Stimulated activated CD4-positive, alpha-beta T cell treated with anti-CD3 and anti-CD28 coated beads, TNF-alpha, amount 100 ng/mL, for 24 hours (primary cell): ENCODE results near the gene ABCC3.

Experiments
- DNase-seq, 3 experiments: peaks; one replicate each; pipeline ENCODE4 v3.0.0-alpha.2; 2020; ENCODE audit warnings: low read depth in 3 of 3

ABCC3 gene

DNA sequence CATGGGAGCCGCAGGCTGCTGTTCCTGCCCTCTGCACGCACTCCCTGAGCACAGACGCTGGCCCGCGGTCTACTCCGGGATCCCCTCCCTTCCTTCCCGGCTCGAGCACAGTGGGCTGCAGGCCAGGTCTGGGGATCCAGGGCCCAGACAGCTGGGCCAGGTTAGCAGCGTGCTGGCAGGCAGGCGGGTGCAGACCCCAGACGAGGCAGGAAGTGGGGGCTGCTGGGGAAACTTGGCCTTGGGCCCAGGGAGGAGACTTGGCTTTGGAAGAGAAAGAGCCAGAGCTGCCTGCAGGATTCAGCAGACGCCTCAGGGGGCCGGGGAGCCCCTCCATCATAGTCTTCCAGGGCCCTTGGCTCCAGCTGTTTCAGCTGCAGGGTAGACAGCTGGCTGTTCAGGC is 30.2 kb upstream of the ABCC3 start:
- DNase-seq: no peak

GRCh38 chr17:50605429-50605828 is 29.3 kb upstream of the ABCC3 start:
- no peak for DNase-seq

GRCh38 chr17:50607522-50608175 is 27.0 kb upstream of the ABCC3 start:
- DNase-seq: no peak

GRCh38 chr17:50608700-50609379 is 25.8 kb upstream of the ABCC3 start:
- DNase-seq: no peak

DNA sequence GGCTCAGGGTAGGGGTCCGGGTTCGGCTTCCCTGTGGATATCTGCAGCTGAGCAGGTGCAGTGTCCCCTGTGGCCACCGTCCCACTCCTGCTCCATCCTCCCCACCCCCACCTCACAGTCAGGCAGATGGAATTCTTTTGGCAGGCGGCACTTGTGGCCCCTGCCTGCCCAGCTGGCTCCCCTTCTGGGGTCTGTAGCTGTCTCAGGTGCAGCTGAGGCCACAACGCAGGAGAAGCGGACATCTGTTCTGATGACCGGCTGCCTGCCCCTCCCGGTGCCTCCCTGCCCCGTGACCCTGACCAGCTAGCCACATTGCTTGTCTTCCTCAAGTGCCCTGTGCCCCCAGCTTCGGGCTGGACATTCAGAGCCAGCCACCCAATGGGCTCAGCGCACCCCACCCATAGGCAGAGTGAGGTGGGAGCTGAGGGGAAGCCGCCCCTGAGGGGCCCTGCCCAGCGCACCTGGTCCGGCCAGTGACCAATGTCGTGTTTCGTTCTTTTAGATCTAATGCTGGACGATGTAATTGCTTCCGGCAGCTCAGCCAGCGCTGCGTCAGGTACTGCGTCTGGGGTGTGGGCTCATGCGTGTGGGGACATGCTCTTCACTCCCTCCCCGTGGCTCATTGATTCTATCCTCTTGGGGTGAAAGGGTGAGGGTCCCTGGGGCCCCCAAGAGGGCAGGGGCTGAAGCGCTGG is 25.2 kb upstream of the ABCC3 start:
- no peak for DNase-seq

DNA sequence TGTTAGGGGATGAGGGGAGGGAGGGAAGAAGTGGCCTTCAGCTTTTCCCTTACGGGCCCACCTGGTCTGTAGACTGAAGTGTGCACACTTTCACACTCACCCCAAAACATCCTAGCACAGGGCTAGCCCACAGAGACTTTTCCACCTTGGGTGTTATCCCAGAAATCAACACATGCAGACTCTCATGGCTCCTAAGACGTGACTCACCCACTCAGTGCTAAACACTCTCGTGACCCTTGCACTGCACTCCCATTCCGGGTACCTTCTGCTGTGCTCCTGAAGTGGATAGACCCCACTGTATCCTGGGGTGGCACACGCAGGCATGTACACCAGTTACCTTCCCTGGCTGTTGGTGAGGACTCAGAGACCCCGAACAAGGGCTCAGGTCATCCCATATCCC is 23.0 kb upstream of the ABCC3 start:
- DNase-seq: no peak

DNA sequence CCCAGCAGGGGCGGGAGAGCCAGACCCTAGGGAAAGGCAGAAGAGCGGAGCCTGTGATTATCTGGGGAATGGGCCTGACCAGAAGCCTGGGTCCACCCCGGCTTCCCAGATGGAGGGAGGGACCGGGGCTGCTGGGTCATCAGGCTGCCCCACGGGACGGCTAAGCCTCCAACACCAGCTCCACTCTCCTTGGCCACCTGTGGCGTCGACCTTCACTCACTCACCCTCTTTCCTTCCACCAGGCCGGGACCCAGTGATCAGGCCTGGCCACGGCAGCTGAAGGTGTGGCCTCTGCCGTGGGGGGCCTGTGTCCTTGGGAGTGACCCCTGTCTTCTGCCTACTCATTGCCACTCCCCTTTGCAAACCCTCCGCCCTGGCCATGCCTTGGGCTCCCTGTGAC is 22.4 kb upstream of the ABCC3 start:
- no peak for DNase-seq

DNA sequence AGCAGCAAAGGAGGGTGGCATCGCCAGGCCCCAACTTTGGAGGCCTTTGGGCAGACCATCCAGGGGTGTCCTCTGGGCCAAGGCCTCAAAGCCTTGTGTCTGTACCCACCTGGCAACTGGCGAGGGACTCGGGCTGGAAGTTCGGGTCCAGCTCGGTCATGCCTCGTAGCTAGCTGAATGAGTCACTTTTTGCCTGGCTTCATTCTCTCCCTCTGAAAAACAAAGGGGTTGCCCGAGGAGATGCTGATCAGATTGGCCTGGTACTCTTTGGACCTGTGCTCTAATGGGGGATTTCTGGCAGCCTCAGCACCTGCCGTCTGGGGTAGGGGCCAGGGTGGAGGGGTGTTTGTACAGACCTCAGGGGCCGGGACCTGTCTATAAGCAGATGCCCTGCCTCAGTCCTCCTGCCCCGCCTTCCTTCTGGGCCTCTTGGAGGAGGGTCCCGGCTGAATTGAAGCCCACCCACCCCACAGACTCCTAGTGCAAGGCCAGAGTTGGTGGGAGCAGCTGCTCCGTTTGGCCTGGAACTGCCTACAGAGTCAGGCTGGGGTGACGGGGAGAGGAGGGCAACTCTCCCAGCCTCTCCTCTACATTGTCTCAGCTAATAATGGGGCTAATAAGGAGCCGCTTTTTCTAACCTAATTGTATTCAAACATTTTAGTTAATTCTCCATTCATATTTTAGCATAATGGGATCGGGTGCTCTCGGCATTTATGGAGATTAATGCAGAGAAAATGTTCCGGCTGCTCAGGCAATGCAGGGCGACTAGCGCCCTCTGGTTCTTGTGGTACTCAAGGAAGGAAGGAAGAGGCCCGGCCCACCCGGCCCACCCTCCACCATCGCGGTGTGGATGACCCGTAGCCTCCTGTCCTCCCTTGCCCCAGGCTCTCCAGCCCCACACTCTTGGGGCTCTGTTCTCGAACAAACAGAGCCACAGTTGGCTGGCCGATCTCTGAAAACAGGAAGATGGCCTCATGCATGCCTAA is 21.4 kb upstream of the ABCC3 start:
- no peak for DNase-seq

GRCh38 chr17:50614471-50615051 is 20.1 kb upstream of the ABCC3 start:
- DNase-seq: no peak

- DNase-seq: no peak
Measured at GRCh38 chr17:50615828-50616227, 18.9 kb upstream of the ABCC3 start.

GRCh38 chr17:50618300-50618699 is 16.4 kb upstream of the ABCC3 start:
- DNase-seq: no peak

DNA sequence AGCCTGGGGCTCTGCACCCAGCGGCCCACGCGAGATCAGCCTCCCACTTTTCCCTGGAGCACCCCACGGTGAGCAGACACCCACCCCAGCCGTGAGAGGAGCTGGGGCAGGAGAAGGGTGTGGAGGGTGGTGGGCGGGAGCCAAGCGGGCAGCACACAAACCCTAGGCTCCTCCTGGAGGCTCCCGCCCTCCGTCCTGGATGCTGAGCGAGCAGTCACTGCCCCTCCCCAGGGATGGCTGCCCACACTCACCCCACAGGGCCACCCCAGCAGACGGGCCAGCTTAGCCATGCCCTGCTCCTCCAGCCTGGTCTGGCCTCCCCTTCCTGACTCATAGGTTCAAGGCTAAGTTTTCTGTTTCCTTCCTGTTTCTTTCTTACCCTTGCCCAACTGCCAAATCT is 15.7 kb upstream of the ABCC3 start:
- DNase-seq: no peak

DNA sequence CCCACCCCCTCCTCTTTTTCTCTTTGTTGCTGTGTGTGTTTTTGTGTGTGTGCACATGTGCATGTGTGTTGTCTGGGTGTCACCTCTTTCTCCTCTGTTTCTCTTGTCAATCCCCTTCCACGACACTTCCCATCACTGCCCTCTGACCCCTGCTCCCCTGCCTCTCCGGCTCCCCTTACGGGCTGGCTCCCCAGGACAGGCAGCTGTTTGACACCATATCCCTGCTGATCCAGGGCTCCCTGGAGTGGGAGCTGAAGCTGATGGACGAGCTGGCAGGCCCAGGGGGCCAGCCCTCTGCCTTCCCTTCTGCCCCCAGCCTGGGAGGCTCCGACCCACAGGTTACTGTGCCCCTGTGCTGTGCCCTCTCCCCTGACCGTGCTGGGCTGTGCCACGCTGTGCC is 15.2 kb upstream of the ABCC3 start:
- DNase-seq: no peak

GRCh38 chr17:50620237-50620636 is 14.4 kb upstream of the ABCC3 start:
- DNase-seq: no peak

GRCh38 chr17:50620858-50621257 is 13.8 kb upstream of the ABCC3 start:
- DNase-seq: no peak

DNA sequence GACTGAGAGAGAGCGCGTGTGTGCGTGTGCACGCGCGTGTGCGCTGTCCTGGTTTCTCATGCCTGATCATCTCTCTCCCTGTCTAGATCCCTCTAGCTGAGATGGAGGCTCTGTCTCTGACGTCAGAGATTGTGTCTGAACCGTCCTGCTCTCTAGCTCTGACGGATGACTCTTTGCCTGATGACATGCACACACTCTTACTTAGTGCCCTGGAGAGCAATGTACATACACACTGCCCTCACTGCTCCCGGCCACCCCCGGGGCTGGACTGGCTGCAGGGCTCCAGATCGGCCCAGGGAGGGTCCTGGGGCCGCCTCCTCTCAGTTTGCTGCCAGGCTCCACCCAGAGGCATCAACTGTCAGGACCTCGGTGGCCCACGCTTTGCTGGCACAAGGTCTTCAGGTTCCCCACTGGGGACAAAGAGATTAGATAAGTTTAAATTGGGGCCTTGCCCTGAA is 13.1 kb upstream of the ABCC3 start:
- no peak for DNase-seq

GRCh38 chr17:50624321-50624934 is 10.3 kb upstream of the ABCC3 start:
- DNase-seq: no peak

- DNase-seq: no peak
Measured at GRCh38 chr17:50625032-50625871, 9.4 kb upstream of the ABCC3 start.

DNA sequence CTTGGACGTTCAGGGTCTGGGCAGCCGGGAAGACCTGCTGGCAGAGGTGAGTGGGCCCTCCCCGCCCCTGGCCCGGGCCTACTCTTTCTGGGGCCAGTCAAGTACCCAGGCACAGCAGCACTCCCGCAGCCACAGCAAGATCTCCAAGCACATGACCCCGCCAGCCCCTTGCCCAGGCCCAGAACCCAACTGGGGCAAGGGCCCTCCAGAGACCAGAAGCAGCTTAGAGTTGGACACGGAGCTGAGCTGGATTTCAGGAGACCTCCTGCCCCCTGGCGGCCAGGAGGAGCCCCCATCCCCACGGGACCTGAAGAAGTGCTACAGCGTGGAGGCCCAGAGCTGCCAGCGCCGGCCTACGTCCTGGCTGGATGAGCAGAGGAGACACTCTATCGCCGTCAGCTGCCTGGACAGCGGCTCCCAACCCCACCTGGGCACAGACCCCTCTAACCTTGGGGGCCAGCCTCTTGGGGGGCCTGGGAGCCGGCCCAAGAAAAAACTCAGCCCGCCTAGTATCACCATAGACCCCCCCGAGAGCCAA is 8.6 kb upstream of the ABCC3 start:
- peak; percentile 30 to 70 (median 31) for DNase-seq
